ENCODE results near the gene ACOX3. TPM values are rescaled to one million over a fixed set of nuclear protein-coding genes. Genes with fewer than 3 reads are reported as not detected.

ACOX3 gene
- total RNA-seq, 1 donor from 2014 or later = 51.6 TPM

DNA sequence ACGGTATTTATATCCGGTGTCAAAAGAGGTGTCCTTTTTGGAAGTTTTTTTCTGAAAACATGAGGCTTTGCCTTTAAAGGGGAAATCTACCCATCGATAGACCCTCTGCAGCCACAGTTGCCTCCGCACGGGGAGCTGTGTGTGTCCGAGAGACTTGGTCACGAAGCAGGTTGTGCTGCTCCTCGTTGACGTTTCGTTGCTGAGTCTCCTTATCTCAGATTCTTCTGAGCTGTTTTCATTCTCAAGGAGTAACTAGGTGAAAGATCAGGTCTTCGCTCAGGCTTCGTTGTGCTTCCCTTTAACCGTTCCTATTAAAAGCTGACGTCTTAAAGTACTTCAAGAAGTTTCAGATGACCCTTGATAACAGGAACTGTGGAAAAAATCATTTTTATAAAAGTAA, 23.9 kb upstream of the ACOX3 start:
- H3K4me3 Mint-ChIP-seq (ENCODE audit: unreplicated experiment) = no peak overlapping the region
- no peak for DNase-seq (ENCODE audit: low spot score)
- H3K9me3 Mint-ChIP-seq (ENCODE audit: low read depth) = no peaks in the 10 kb centered on the region
- H3K4me1 Mint-ChIP-seq (ENCODE audit: low read depth) = peaks cover 16% of the 10 kb centered on the region
- TF ChIP-seq CTCF (IDR thresholded peaks at IDR 0.05) = no peak
- no peaks in the 10 kb centered on the region for H3K27me3 Mint-ChIP-seq (ENCODE audit: low read depth)
- H3K36me3 Mint-ChIP-seq (ENCODE audit: low read depth) = peaks cover 20% of the 10 kb centered on the region
- no peak overlapping the region for H3K27ac Mint-ChIP-seq (ENCODE audit: unreplicated experiment)

DNA sequence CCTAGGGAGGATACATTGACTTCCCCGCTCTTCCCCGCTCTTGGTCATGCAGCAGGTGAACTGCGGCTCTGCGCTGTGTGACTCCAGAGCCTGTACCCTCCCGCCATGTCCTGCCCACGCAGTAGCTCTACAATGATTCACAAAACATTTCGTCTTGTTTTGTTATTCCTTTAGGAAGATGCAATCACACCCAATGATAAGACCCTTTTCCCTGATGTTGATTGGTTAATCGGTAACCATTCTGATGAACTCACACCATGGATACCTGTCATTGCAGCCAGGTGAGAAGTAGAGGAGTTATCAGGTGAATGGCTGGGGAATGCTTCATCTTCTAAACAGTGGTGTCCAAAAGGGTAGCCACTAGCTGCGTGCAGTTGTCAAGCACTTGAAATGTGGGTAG, 23.3 kb upstream of the ACOX3 start:
- Mint-ChIP-seq H3K4me1 (ENCODE audit: low read depth) (peaks cover 16% of the 10 kb centered on the region), H3K27ac (ENCODE audit: unreplicated experiment) (no peak overlapping the region)

DNA sequence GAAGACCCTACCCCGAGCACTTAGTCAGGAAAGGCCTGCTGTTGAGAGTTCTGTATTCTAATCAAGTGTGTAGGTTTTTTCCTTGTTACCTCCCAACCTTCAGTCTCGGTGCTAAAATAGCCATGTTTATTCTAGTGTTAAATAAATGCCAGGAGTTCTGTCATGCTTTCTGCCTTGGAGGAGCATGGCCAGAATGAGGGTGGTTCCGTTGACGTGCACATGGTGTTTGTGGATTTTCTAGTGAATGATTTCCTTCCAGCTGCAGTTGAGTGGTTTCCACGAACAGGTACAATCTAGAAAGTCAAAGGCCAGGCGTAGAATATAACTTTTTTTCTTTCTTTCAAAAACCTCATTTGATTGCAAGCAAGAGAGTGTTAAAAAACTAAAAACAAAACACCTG, 21.1 kb upstream of the ACOX3 start:
- Mint-ChIP-seq H3K4me1 (ENCODE audit: low read depth) (peaks cover 16% of the 10 kb centered on the region), H3K27ac (ENCODE audit: unreplicated experiment) (no peak overlapping the region), H3K36me3 (ENCODE audit: low read depth) (peaks cover 22% of the 10 kb centered on the region), H3K27me3 (ENCODE audit: low read depth) (no peaks in the 10 kb centered on the region), H3K9me3 (ENCODE audit: low read depth) (no peaks in the 10 kb centered on the region), H3K4me3 (ENCODE audit: unreplicated experiment) (no peak overlapping the region)
- DNase-seq (ENCODE audit: low spot score) = no peak
- TF ChIP-seq CTCF (IDR thresholded peaks at IDR 0.05) = no peak

More for the DNA sequence above, 23.3 kb upstream of the ACOX3 start:
- Mint-ChIP-seq H3K9me3 (ENCODE audit: low read depth) (no peaks in the 10 kb centered on the region), H3K4me3 (ENCODE audit: unreplicated experiment) (no peak overlapping the region), H3K36me3 (ENCODE audit: low read depth) (peaks cover 16% of the 10 kb centered on the region), H3K27me3 (ENCODE audit: low read depth) (no peaks in the 10 kb centered on the region)
- no peak for DNase-seq (ENCODE audit: low spot score)
- TF ChIP-seq CTCF (IDR thresholded peaks at IDR 0.05) = no peak

DNA sequence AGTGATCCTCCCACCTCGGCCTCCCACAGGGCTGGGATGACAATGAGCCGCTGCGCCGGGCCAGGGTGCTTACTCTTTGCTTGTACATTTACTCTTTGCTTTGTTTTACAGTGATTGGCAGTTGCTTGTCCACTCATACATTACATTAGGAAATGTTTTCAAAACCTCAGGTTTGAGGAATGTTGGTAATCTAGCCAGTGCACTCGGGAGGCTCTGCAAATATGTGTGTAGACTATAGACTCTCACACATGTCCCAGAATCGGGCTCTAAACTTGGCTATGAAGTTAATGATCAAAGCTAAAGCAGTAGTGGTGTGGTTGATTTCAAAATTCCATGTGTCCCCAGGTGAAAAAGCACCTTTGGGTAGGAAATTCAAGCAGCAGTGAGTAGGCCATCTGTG, 20.6 kb upstream of the ACOX3 start:
- Mint-ChIP-seq H3K27me3 (ENCODE audit: low read depth) (no peaks in the 10 kb centered on the region), H3K36me3 (ENCODE audit: low read depth) (peaks cover 23% of the 10 kb centered on the region), H3K9me3 (ENCODE audit: low read depth) (no peaks in the 10 kb centered on the region), H3K27ac (ENCODE audit: unreplicated experiment) (no peak overlapping the region), H3K4me1 (ENCODE audit: low read depth) (peaks cover 16% of the 10 kb centered on the region), H3K4me3 (ENCODE audit: unreplicated experiment) (no peak overlapping the region)
- DNase-seq (ENCODE audit: low spot score) = no peak
- TF ChIP-seq CTCF (IDR thresholded peaks at IDR 0.05) = no peak

- Mint-ChIP-seq H3K4me3 (ENCODE audit: unreplicated experiment) (no peak overlapping the region), H3K36me3 (ENCODE audit: low read depth) (peaks cover 18% of the 10 kb centered on the region), H3K9me3 (ENCODE audit: low read depth) (no peaks in the 10 kb centered on the region), H3K27ac (ENCODE audit: unreplicated experiment) (peak overlapping the region; percentile 24), H3K27me3 (ENCODE audit: low read depth) (no peaks in the 10 kb centered on the region), H3K4me1 (ENCODE audit: low read depth) (peaks cover 16% of the 10 kb centered on the region)
- DNase-seq (ENCODE audit: low spot score) = no peak
- TF ChIP-seq CTCF (IDR thresholded peaks at IDR 0.05) = no peak
Measured at GRCh38 chr4:8459867-8460445, 19.4 kb upstream of the ACOX3 start.

Data from chondrocyte (in vitro differentiated cells).